ENCODE results near the gene JAM3. TPM values are rescaled to one million over a fixed set of nuclear protein-coding genes. Genes with fewer than 3 reads are reported as not detected.
A peak's percentile ranks its signal among the peaks of the same experiment; 100 is the strongest.

JAM3 gene
- total RNA-seq, 2 experiments from 2014 or later: 13.5 to 15.3 TPM

DNA sequence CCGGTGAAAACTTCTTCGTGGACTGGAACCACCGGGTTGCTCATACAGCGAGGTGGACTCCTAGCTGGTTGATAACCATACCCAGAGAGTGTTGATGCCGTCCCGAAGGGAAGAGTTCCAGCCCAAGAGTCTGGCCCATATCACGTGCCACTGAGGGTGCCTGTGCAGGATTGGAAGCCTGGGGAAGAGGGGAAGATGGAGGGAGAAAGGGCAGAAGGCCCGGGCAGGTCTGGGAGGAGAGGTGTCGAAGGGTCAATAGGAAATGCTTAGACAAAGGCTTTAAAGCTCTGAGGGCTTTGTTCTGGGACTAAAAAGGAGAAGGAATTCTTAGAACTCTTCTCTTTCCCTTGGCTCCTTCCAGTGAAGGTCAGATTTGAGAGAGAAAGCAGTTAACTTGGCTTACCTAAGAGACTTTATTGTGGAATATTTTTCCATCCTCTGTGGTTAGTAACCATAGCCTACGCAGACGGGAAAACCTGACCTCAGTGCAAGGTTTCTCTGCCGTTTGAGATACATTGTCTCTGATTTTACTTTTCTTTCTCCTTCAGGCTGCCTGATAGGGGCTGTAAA, 70.5 kb downstream of the JAM3 start:
- no peak overlapping the region for H3K4me3 Mint-ChIP-seq
- H3K4me1 ChIP-seq (ENCODE audit: insufficient read depth, low read length): peaks cover 5% of the 10 kb centered on the region
- DNase-seq (no peak), ATAC-seq (ENCODE audit: poor library complexity) (no peak)
- no peaks in the 10 kb centered on the region for H3K36me3 ChIP-seq (ENCODE audit: insufficient read depth, low read length)
- H3K4me1 Mint-ChIP-seq (ENCODE audit: low read depth): peaks cover 4% of the 10 kb centered on the region
- H3K36me3 Mint-ChIP-seq (ENCODE audit: low read depth): peaks cover 23% of the 10 kb centered on the region
- no peak overlapping the region for H3K27ac Mint-ChIP-seq
- H3K9me3 ChIP-seq (ENCODE audit: control insufficient read depth in 1 of 2, insufficient read depth in 1 of 2, low read length in 2 of 2): no peaks in the 10 kb centered on the region
- intact Hi-C loops (cut with DNase I, micrococcal nuclease): loop anchor here (1.0 kb wide), 3 partner anchors 89 to 212 kb away; no protein-coding TSS in a partner anchor
- no peaks in the 10 kb centered on the region for H3K27me3 ChIP-seq (ENCODE audit: control insufficient read depth in 1 of 2, insufficient read depth in 2 of 2, low read length in 2 of 2)
- no peaks in the 10 kb centered on the region for H3K27me3 Mint-ChIP-seq
- POLR2A ChIA-PET: no interaction called here
- no peak overlapping the region for H3K27ac ChIP-seq (ENCODE audit: low read depth in 1 of 2, low read length in 2 of 2)
- no peak overlapping the region for H3K4me3 ChIP-seq (ENCODE audit: low read length)
- CTCF ChIA-PET: interaction anchor here (0.9 to 1.7 kb wide), 2 partner anchors 89 to 212 kb away, joined by 5 to 7 read pairs; no protein-coding TSS in a partner anchor
- no peaks in the 10 kb centered on the region for H3K9me3 Mint-ChIP-seq
- no peak for TF ChIP-seq CTCF (IDR thresholded peaks at IDR 0.05)

- H3K36me3 Mint-ChIP-seq (ENCODE audit: low read depth): peaks cover 26% of the 10 kb centered on the region
- Histone ChIP-seq H3K36me3 (ENCODE audit: insufficient read depth, low read length) (no peaks in the 10 kb centered on the region), H3K27me3 (ENCODE audit: control insufficient read depth in 1 of 2, insufficient read depth in 2 of 2, low read length in 2 of 2) (no peaks in the 10 kb centered on the region), H3K4me1 (ENCODE audit: insufficient read depth, low read length) (peaks cover 5% of the 10 kb centered on the region), H3K4me3 (ENCODE audit: low read length) (no peak overlapping the region), H3K9me3 (ENCODE audit: control insufficient read depth in 1 of 2, insufficient read depth in 1 of 2, low read length in 2 of 2) (no peaks in the 10 kb centered on the region), H3K27ac (ENCODE audit: low read depth in 1 of 2, low read length in 2 of 2) (no peak overlapping the region)
- H3K4me1 Mint-ChIP-seq (ENCODE audit: low read depth): peaks cover 4% of the 10 kb centered on the region
- ChIA-PET CTCF (interaction anchor here (1.7 kb wide), 1 partner anchor 212 kb away, joined by 7 read pairs; no protein-coding TSS in a partner anchor), POLR2A (no interaction called here)
- H3K27ac Mint-ChIP-seq: no peak overlapping the region
- DNase-seq (peak in 13 of 14 experiments; percentile 6 to 76 (median 32)), ATAC-seq (ENCODE audit: poor library complexity) (peak; percentile 88)
- no peaks in the 10 kb centered on the region for H3K9me3 Mint-ChIP-seq
- no peaks in the 10 kb centered on the region for H3K27me3 Mint-ChIP-seq
- H3K4me3 Mint-ChIP-seq: no peak overlapping the region
- peak; percentile 77 for TF ChIP-seq CTCF (IDR thresholded peaks at IDR 0.05)
- intact Hi-C loops (cut with DNase I, micrococcal nuclease): loop anchor here (1.0 kb wide), 3 partner anchors 90 to 213 kb away; no protein-coding TSS in a partner anchor
These were observed 71.0 kb downstream of the JAM3 start for GRCh38 chr11:134139873-134140331.

DNA sequence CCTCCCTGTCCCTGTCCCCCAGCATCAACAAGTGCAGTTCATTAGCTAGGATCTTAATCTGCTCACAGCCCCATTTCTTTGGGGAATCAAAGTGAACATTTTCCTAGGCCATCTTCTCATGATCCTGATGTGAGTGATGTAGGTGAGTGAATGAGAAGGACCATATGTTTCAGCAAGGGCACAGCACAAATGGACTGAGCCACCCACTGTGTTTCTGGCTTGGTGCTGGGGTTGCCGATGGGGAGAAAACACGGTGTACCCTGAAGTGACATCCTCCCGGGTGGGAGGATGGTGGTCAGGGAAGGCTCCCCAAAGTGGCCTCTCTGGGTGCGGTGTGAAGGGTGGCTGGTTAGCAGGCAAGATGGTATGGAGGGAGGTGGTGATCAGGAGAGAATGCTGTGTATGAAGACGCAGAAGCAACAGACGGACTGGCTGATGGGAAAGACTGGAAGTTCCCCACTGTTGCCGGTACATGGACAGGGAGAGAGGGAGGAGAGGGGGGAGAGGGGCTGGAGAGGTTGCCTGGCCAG, 72.2 kb downstream of the JAM3 start:
- Histone ChIP-seq H3K9me3 (ENCODE audit: control insufficient read depth in 1 of 2, insufficient read depth in 1 of 2, low read length in 2 of 2) (no peaks in the 10 kb centered on the region), H3K27me3 (ENCODE audit: control insufficient read depth in 1 of 2, insufficient read depth in 2 of 2, low read length in 2 of 2) (no peaks in the 10 kb centered on the region), H3K36me3 (ENCODE audit: insufficient read depth, low read length) (peaks cover 4% of the 10 kb centered on the region), H3K27ac (ENCODE audit: low read depth in 1 of 2, low read length in 2 of 2) (no peak overlapping the region), H3K4me3 (ENCODE audit: low read length) (no peak overlapping the region), H3K4me1 (ENCODE audit: insufficient read depth, low read length) (peaks cover 5% of the 10 kb centered on the region)
- Mint-ChIP-seq H3K4me1 (ENCODE audit: low read depth) (peaks cover 4% of the 10 kb centered on the region), H3K27ac (no peak overlapping the region), H3K9me3 (no peaks in the 10 kb centered on the region), H3K36me3 (ENCODE audit: low read depth) (peaks cover 32% of the 10 kb centered on the region), H3K4me3 (no peak overlapping the region), H3K27me3 (no peaks in the 10 kb centered on the region)
- ChIA-PET POLR2A (no interaction called here), CTCF (interaction anchor here (1.0 kb wide), 1 partner anchor 91 kb away, joined by 4 read pairs; no protein-coding TSS in a partner anchor)
- DNase-seq: no peak
- intact Hi-C loops (cut with DNase I, micrococcal nuclease): no loop called here
- no peak for ATAC-seq (ENCODE audit: poor library complexity)
- TF ChIP-seq CTCF (IDR thresholded peaks at IDR 0.05): no peak
